GM19467 (cell line): Measurements from ENCODE around the gene IFNB1.

Source experiments
- ATAC-seq: cut with Tn5 transposase; IDR thresholded peaks from one replicate; pipeline ENCODE4 v1.9.1; 2021; ENCODE audit warnings: mild to moderate bottlenecking, moderate library complexity; ENCODE audit not compliant: unreplicated experiment

Gene IFNB1

DNA sequence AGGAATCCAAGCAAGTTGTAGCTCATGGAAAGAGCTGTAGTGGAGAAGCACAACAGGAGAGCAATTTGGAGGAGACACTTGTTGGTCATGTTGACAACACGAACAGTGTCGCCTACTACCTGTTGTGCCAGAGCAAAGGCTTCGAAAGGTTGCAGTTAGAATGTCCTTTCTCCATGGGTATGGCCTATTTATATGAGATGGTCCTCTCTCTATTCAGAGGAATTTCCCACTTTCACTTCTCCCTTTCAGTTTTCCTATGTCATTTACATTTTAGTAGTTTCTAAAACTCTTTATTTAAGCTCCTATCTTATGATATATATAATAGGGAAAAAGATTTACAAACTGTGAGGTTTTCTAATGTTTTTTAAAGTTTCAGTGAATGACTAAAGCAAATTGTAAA, at the start of gene IFNB1:
IFNB1 (minus strand) TSS at position 162 of the 400 bp plus-strand sequence; CDS start at position 89, 73 bp downstream.
- no peak for ATAC-seq

GRCh38 chr9:21121595-21122251, 44.0 kb upstream of the IFNB1 start:
- peak; percentile 96 for ATAC-seq

GRCh38 chr9:21121079-21121478, 43.3 kb upstream of the IFNB1 start:
- ATAC-seq, result no peak

GRCh38 chr9:21119093-21119770, 41.5 kb upstream of the IFNB1 start:
- ATAC-seq, result no peak

GRCh38 chr9:21114311-21114710, 36.6 kb upstream of the IFNB1 start:
- ATAC-seq, result no peak

- ATAC-seq, result peak; percentile 79
These were observed 33.2 kb upstream of the IFNB1 start for GRCh38 chr9:21110708-21111576.

GRCh38 chr9:21104787-21105186, 27.0 kb upstream of the IFNB1 start:
- ATAC-seq, result no peak

- no peak for ATAC-seq
These were observed 24.6 kb upstream of the IFNB1 start for GRCh38 chr9:21102305-21102704.

DNA sequence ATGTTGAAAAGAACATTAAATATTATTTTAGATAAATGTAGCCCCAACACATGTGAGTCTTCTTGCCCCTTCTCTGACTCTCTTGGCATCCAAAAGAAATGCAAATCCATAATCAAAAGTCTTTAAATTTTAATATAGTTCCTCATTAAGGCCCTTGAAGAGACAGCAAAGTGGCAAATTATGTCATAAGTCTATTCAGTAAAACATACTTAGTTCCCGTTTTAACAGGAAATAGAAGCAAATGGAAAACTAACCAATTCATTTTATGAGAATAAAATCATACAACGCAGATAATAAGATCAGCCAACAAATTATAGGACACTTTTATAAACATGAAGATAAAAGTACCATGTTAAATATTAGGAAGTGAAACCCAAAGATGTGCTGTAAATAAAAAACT, 20.1 kb upstream of the IFNB1 start:
- no peak for ATAC-seq

- ATAC-seq, result no peak
These were observed 19.1 kb upstream of the IFNB1 start for GRCh38 chr9:21096901-21097255.

DNA sequence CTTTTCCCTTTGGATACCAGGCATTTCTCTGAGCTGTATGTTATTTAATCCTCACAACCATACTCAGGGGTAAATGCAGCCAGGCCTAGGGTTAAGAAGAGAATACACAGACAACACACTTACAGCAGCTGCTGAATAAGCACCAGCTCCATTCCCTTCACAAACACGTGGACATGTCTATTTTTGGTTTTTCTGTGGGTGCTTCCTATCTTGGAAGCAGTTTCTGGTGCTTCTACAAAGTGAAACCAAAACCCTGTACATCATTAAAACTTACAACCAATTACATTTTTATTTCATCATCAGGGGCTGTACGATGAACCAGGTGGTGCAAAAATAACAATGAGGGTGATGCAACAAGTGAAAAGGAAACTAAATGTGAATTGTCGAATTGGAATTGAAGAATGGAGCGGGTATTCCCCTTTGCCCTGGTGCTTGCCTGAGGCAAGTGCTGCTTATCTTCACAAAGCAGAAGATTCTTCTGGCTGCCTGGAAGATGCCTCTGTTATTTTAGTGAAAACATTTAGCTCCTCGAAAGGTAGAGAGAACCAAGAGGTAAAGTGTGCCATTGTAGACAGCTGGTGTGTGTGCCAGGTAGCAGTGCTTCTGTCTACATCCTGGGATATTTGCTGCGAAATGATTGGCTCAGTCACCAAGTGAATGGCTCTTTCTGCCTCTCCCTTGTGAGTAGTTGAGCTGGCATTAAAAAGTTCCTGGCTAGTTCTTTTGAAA, 18.6 kb upstream of the IFNB1 start:
- peak; percentile 74 for ATAC-seq

GRCh38 chr9:21095561-21095960, 17.8 kb upstream of the IFNB1 start:
- ATAC-seq, result no peak

- ATAC-seq, result no peak
These were observed 8.8 kb upstream of the IFNB1 start for GRCh38 chr9:21086538-21086937.

GRCh38 chr9:21085005-21085404, 7.3 kb upstream of the IFNB1 start:
- ATAC-seq, result no peak

- no peak for ATAC-seq
These were observed 6.6 kb upstream of the IFNB1 start for GRCh38 chr9:21084242-21084850.

DNA sequence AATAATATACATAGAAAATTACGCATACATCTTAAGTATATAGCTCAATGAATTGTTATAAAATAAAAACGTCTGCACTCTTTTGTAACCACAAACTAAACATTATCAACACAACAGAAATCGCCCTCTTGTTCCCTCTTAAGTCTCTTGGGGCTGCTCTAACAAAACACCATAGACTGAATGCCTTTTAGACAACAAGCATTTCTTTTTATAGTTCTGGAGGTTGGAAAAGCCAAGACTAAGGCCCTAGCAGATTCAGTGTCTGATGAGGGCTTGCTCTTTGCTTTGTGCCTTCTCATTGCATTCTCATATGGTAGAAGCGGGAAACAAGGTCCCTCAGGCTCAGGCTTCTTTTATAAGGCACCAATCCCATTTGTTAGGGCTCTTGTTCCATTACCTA, 4.9 kb upstream of the IFNB1 start:
- ATAC-seq, result no peak

DNA sequence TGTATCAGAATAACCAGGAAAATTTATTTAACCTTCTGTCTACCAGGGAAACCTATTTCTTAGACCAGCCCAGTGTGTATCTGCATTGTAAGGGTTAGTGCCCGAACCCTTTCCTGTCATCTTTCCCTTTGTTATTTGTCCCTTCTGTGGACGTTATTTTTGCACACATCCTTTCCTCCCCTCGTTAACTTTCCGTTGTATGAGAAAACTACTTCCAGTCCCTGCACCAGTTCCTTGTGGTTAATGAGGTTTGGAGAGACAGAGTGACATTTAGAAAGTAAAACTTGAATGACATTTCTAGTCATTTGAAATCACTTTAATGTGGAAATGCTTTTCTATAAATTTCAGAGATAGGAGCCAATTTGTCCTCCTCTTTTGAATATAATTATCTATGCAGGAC, 4.3 kb upstream of the IFNB1 start:
- no peak for ATAC-seq

DNA sequence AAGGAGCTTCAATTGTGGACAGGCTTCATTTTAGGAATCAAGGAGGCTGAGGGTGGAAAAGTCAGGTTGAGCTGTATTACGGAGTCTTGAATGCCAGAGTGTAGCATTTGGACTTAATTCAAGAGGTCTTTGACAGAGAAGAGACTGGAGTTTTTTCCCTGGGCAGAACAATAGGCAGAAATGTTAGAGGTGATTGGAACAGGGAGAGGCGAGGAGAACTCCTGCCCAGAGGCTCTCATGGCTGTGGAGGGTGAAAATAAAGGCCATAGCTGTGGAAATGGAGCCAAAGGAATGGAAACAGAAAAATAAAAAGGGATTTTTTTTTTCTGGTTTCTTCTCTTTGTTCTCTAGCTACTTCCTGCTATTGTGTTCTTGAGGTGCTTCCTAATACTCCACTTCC, 3.7 kb upstream of the IFNB1 start:
- no peak for ATAC-seq

DNA sequence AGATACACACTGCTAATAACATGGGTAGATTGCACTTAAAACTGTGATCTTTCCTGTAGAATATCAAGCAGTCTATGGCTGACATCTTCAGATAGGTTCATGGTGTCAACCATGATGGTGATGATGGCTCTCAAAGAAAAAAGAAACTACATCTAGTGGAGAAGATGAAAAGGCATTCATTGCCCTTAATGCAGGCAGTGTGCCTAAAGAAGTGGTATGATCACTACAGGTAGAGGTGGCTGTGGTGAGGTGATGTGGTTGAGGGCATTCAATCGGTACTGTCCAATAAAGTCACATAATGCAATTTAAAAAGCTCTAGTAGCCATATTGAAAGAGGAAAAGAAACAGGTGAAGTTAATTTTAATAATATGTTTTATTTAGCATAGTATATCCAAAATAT, 3.1 kb upstream of the IFNB1 start:
- ATAC-seq, result no peak

DNA sequence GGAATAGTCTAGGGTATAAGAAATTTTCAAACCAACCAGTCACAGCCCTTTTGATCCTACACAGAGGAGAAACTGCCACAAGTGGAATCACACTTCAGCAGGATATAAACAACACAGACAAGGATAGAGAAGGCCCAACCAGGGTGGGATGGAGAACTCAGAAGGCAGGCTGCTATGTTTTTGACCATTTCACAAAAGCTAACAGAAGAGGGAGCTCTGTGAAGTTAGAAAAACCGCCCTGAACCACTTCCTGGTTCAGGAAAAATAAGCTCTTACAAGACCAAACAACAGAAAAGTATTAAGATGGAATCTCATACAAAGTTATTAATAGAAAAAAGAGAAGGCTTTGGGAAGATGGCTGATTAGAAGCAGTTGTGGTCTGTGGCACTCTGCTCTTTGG, 960 bp upstream of the IFNB1 start:
- ATAC-seq, result no peak

DNA sequence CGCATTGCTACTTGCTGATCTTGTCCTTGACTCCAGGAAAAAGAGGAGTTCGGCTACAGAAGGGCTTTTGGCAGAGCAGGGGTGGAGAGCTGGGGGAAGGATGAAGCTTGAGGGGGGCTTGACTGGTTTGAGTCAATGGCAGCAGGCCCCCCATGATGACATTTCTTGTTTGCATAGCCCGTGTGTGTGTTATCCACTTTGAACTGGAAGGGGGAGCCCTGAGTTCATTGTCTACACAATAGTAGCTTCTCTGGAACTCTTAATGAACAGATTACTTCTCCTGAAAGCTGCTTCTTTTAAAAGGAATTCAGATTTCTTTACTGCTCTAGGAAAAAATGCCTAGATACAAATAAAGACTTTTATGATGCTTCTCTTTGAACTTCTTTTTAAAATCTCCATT, 2.3 kb downstream of the IFNB1 start:
- no peak for ATAC-seq
